HG02678 (cell line): ENCODE results near the gene MUC6.

Experiments used
- ATAC-seq: cut with Tn5 transposase; IDR thresholded peaks from one replicate; pipeline ENCODE4 v1.9.1; 2021; ENCODE audit warnings: mild to moderate bottlenecking, moderate library complexity; ENCODE audit not compliant: unreplicated experiment

Gene MUC6

DNA sequence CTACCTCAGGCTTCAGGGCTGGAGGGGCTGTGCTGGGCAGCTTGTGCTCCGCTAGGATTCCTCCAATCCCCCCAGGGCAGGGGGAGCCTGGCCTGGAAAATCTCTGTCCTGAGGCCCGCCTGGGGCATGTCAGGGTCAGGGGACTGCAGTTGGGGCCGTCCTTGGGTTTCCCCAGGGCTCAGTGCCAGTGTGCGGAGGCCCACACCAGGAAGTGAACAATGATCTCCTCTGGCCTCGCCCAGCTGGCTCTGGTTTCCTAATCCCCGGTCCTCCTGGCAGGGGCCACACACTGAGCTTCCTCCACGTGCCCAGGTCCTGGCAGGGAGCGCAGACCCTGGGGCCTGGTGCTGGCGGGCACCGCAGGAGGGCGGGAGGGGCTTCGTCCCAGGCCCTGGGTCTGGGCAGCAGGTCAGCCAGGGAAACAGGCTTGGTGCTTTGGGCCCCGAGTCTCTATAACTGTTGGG, 36.8 kb upstream of the MUC6 start:
- no peak for ATAC-seq

DNA sequence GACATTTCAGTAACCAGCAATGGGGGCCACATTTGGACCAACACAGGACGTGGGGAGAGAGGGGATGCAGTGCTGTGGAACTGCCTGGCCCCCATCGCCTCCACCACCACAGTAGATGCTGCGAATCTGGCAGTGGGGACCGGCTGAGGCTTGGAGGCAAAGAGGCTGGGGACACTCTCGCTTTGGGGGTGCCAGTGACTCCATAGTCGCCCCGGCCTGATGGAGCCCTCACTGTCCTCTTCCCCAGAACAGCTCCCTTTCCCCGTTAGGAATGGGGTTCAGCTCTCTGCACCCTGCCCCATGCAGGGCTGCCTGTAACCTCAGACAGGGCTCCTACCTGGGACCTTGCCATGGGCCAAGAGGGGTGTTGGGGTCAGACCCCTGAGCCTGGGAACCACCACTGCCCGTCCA, 36.3 kb upstream of the MUC6 start:
- ATAC-seq = no peak

DNA sequence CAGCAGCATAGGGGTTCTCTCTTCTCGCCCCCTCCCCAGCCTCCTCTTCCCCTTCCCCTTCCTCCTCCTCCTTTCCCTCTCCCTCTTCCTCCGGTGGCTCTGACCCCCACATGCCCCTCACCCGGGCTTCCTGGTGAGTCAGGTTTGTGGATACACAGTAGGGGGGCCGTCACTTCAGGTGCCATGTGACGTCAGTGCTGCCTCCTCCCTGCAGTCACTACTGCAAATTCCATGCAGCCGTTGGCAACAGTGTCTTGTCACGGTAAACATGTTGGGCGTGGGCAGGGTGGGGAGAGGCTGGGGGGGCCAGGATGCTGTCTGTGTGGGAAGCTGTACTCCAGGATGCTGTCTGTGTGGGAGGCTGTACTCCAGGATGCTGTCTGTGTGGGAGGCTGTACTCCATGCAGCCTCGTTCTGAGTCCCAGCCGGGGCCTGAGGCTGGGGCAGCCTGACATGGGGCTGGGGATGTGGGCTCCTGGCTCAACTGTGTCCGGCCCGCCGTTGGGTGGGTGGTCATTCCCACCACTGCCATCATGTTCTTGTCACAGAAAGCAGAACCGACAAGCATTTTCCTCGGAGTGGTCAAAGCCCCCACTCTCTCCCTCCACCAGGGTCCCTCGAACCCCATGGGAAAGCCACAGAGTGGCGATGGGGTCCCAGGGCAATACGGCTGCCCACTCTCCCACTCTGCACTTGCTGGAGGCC, 35.8 kb upstream of the MUC6 start:
- no peak for ATAC-seq

DNA sequence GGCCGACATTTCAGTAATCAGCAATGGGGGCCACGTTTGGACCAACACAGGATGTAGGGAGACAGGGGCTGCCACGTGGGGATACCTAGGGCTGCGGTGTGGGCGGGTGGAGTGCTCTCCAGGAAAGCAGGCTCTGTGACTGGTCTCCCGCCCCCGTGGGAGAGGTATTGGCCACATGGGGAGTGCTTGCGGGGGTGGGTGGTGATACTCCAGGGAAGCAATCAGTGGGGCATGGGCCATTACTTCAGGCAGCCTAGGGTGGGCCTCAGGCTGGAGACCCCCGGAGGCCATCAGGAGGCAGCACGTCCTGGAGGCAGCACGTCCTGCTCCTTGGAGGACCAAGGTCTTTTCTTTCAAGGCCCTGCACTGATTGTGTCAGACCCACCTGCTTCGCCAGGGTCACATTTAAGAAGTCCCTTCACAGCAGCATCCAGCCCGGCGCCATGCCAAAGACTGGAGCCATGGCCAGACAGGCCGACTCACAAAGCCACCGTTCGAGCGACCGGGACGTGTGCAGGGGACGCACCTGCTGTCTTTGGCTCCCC, 35.1 kb upstream of the MUC6 start:
- ATAC-seq = no peak

DNA sequence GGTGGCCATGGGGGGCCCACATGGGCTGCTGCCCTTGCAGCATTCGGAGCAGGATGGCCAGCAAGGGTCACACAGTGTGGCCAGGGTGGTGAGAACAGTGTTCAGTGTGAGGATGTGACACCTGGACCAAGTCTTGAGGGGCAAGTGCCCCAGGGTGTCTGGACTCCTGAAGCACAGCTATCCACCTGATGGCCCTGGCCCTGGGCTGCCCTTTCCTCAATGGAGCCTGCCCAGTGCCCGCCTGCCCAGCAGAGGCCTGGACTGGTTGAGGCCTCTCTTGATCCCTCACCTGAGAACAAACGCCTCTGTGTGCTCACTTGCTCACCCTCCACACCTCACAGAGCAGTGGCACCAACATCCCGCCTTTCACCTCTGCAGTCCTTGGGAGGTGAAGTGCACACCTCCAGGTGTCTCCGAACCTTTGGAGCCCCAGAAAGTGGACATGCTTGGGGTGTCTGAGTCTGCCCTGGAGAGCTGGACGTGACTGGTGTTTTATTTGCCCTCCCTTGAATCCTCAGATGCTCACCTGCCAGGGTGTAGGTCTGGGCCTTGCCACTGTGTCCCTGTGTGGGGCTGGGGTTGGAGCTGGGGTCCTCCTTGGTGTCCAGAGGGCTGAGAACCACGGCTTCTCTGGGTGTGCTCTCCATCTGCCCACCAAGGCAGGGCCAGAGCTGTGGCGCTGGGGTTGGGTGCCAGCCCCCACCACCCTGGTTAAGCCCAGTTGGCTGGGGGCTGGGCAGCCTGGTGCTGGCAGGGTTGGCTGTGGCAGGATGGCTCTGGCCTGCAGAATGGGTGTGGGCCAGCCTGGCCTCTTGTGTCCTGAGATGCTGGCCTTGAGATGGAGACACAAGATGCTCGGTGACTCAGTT, 34.3 kb upstream of the MUC6 start:
- ATAC-seq = no peak

DNA sequence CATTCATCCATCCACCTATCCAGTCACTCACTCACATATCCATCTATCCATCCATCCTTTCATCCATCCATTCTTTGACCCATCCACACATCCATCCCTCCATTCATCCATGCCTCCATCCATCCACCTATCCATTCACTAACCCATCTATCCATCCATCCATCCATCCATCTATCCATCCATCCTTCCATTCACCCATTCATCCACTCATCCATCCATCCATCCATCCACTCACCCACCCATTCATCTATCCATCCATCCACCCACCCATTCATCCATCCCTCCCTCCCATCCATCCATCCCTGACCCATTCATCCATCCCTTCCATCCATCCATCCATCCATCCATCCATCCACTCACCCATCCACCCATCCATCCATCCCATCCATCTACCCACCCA, 33.2 kb upstream of the MUC6 start:
- ATAC-seq = no peak

DNA sequence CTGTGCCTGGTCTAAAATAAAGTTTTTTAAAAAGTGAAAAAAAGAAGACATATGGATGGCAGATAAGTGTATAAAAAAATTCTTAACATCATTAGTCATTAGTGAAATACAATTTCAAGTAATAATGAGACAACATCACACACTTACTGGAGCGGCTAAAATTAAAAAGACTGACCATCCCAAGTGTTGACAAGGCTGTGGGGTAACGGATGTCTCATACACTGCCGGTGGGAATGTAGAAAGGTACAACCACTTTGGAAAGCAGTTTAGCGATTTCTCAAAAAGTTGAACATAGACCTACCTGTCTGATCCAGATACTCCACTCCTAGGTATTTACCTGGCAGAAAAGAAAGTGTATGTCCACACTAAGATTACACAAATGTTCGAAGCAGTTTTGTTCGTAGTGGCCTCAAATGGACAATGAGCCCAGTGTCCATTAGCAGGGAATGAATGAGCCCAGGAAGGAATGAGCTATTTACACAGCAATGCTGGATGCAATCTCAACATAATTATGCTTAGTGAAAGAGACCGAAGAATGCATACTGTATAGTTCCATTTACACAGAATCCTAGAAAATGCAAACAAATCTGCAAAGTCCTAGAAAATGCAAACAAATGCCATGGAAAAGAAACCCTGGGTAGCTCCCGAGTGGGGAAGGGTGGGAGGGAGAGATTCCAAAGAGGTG, 31.4 kb upstream of the MUC6 start:
- no peak for ATAC-seq

DNA sequence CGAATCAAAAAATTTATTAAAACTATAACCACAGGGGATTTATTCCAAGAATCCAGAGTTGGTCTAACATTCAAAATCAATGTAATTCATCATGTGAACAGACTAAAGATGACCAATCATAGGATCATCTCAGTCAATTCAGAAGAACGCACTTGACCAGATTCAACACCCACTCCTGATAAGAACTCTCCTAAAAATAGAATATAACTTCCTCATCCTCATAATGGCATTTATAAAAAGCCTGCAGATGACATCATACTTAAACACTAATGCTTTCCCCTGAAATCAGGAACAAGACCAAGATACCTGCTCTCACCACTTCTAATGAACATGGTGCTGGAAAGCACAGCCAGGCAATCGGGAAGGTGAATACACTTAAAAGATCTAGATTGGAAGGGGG, 27.6 kb upstream of the MUC6 start:
- no peak for ATAC-seq

DNA sequence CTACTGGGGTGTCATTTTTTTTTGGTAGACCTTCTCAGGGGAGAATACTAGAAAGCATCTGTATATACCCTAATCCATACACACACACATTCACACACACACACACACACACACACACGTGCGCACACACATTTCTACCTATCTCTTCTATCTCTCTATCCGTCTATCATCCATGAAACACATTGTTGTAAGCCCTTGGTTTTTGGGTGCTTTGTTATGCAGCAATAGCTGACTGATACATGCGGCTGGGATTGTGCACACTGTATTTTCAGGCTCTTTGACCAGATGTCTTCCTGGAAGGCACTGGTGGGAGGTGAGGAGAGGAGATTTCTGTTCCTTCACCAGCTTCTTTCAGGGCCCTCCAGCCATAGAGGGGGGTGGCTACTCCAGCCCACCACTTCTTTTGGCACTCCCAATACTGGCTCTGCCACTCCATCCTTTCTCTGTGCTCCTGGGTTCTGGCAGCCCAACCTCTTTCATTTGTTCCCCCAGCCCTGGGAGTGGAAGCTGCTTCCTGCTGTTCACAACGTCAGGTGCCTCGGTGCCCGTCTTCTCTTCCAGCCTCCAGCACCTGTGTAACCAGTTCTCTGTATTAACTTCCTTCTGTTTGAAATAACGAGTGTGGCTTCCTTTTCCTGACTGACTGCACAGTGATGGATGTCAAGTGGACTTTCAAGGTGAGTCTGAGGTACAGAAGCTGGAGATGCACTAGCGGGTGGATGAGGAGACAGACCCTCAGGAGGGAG, 25.7 kb upstream of the MUC6 start:
- no peak for ATAC-seq

DNA sequence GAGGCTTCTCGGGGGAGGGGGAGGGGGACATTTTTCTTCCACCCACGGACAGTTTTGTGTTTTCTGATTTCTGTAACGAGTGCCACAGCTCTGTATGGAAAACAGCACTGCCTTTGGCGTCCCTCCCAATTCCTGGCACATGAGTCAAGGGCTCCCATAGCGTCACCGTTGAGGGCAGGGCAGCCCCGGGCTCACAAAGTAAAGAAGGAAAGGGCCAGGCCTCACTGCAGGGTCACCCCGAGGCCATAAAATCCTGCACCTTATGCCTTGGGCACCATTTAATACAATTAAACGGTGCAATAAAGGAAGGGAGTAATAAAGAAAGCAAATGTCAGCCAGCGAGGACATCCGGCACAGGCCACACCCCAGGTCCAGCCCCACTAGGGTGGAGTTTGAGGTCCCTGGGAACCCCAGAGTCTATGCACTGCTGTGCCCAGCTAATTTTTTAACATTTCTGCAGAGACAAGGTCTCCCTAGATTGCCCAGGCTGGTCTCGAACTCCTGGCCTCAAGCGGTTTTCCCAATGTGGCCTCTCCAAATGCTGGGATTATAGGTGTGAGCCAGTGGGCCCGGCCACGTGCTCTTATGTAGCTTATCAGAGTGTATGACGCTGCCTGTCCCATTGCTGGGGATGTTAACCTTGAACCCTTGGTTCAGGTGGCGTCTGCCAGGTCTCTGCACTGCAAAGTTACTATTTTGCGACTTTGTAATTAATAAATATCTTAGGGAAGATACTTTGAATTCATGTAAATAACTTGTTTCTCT, 24.5 kb upstream of the MUC6 start:
- no peak for ATAC-seq

DNA sequence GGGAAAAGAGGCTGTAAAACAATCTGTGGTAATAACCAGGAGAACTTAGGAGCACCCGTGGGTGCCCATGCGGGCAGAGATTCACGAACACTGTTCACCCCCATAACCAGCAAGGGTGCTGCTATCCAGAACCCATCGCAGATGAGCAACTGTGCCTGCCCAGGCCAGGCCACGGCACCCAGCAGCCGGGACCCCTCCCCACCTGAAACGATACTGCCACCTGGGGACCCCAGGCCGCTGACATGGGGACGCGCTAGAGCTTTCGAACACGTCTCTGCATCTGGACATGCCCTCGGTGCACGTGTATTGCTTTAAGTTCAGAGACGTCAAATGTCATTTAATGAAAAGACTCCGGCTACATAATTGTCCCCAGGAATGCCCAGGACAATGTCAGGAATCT, 23.9 kb upstream of the MUC6 start:
- no peak for ATAC-seq

DNA sequence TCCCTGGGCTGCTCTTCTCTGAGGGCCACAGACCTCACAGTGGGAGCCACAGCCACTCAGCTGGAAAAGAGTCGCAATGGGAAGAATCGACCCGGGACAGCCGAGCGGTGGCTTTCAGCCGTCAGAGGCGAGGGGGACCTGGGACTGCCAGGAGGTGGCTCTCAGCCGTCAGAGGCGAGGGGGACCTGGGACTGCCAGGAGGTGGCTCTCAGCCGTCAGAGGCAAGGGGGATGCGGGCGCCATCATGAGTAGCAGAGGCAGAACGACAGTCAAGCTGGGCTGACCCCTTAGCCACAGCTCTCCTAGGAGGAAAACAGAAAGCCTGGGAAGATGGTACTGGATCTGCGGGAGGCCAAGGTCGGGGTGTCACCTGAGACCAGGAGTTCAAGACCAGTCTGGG, 23.2 kb upstream of the MUC6 start:
- ATAC-seq = no peak

DNA sequence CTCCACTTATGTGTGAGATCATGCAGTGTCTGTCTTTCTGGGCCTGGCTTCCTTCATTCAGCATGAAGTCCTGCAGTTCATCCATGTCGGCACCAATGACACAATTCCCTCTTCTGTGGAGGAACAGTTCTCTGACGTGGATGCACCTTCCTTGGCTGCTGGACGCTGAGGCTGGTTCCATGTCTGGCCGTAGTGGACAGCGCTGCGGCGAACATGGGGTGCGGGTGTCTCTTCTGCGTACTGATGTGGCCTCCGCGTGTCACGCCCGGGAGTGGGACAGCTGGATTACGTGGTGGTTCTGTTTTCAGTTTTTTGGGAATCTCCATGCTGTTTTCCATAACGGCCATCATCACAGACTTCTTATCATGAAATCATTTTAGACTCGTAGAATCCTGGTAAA, 21.3 kb upstream of the MUC6 start:
- no peak for ATAC-seq

DNA sequence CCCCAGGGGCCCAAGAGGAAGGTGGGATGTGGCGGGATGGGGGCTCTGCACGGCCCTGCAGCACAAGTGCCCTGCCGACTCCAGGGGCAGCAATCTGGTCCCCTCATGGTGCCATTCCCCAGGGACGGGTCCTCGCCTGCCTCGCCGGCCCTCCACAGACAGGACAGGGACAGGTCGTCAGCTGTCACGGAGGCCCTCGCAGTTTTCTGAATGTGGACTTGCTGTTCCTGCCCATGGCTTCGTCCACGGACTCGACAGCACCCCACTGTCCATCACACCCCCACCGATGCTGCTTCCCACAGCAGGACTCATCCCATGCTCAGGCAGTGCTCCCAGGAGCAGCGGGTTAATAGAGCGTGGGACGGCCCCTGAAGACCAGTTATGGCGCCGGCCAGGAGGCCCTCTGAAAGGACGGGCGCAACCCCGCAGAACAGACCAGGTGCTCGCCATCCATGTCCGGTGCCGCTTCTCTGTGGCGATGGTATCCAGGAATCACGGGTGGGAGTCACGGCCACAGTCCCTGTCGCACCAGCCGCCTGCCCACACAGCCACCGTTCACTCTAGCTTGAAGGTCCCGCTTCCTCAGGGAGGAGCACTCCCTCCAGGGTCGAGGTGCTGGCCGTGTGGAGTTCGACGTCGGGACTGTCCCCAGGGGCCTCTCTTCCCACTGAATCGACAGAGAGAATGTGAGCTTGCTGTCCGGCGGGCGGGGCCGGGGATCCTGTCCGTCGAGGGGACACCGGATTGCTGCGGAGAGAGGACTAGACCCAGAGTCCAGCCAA, 19.7 kb upstream of the MUC6 start:
- no peak for ATAC-seq

DNA sequence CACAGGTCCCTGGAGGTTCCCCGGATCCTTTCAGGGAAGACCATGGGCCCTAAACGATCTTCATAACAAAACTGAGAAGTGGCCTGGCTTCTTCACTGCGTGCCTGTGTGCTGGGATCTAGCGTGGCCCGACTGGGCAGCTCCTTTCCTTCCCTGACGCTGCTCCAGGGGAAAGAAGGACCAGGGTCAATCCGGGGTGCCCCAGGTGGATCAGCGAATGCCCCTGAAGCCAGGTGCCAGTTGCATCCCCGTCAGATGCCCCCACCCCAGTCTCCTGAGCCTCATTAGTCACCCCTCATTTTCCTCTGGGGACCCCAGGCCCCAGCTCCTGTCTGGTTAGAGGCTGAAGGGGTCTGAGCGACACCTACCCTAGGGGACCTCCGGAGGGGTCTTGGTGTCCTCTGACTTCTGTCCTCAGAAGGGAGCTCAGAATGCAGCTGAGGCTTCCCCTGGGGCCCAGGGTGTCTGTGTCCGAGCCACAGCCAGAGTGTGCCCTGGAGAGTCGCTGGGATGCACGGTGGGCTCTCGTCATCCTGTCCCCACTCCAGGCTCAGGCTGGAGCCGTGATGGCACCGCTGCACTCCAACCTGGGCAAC, 18.7 kb upstream of the MUC6 start:
- ATAC-seq = no peak

DNA sequence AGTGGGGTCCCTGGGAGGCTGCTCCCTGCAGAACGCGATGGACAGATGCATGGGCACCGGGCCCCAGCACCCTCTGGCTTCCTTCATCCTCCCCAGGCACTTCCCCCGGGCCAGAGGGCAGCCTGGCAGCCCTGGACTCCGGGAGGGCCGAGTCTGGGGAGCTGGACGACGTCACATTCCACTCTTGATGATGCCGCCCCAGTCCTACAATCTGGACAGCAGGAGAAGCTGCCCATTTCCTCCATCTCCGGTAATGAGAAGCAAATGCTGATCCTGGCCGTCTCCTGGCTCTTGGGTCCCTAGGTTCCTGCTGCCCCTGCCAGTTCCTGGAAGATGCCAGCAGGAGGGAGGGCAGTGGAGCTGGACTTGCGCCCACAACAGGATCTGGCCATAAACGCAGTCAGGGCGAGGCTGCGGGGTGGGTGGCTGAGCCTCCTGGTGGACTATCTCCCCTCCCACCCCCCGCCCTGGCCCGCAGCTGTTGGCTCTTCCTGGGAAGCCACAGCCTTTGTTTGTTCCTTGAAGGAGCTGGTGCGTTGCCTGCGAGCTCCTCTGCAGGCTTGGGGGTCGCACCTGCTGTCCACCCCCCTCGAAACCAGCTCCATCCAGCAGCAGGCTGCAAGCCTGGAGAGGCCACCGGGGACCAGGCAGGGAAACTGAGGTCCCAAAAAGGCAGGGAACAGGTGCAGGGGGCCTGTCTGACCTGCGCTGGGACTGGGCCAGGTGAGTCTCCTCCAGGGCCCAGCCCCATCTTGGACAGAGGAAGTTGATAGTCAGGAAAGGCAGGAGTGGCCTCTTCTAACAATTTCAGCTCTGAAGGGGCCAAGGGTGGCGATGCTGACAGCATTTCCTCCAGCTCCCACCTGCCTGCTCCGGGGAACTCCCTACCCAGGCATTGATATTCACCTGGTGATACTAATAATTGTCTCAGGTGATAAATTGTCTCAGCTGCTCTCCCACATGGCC, 17.9 kb upstream of the MUC6 start:
- no peak for ATAC-seq

DNA sequence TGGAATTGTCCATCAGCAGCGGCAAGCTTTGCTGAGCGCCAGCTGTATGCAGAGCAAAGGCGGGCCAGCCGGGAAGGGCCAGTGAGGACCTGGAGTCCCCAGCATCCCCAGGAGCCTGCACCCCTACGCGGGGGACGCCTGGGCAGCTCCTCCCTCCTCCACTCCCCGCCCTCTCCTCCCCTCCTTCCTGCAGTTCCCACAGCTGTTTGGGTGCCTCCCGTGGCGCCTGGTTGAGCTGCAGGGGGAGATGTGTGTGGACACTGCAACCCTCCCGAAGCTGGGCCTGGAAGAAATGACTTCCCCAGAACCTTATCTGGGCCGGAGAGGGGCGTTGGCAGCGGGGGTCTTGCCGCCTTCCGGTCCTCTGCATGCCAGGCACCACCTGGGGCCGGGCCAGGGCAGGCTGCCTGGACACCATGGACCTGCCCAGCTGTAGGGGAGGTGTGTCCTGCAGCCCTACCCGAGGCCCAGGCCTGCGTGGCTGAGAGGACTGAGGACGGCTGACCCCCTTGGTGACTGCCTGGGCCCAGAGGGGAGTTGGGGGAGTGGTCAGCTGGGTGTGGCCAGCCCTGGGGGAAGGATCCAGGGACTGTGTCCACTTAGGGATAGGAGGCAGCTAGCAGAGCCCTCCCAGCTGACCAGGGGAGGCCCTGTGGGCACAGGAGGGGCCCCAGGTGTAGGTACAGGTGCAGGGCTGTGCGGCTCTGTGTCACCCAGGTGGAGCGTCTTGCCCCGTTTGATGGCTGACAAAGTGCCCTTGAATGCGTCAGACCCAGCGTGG, 16.8 kb upstream of the MUC6 start:
- no peak for ATAC-seq
